HL-60 (cell line): ENCODE measurements around the gene HIPK4.

Experiments
- DNase-seq, 2 experiments: peaks; one replicate each; pipeline ENCODE4 v3.0.0-alpha.2; 2010 to 2020; ENCODE audit warnings: low read depth in 1 of 2, low spot score in 1 of 2
- H3K27ac ChIP-seq: fragments of 250-450 bp; sonication (Bioruptor Pico); replicated peaks from 2 replicates; pipeline ENCODE4 v1.5.1; 2020; ENCODE audit warnings: mild to moderate bottlenecking, moderate library complexity
- H3K27me3 ChIP-seq: fragments of 250-450 bp; sonication (Bioruptor Pico); 2 replicates; pipeline ENCODE4 v1.5.1; 2021; ENCODE audit warnings: mild to moderate bottlenecking, moderate library complexity; ENCODE audit not compliant: insufficient read depth, poor library complexity, severe bottlenecking
- H3K4me3 ChIP-seq: replicated peaks from 2 replicates; pipeline ENCODE4 v1.5.1; 2011; ENCODE audit warnings: mild to moderate bottlenecking, control low read depth, low read length; ENCODE audit not compliant: insufficient read depth
- CTCF ChIP-seq: IDR thresholded peaks from one replicate; pipeline ENCODE4 v1.5.1; 2011; ENCODE audit warnings: low read length, control low read depth, inconsistent platforms; ENCODE audit not compliant: insufficient read depth
- GABPA ChIP-seq: IDR thresholded peaks from 2 replicates; pipeline ENCODE4 v1.6.1; 2012; ENCODE audit warnings: low read depth
- POLR2AphosphoS5 ChIP-seq: IDR thresholded peaks from 2 replicates; pipeline ENCODE4 v1.6.1; 2012; ENCODE audit warnings: low read depth
- REST ChIP-seq: IDR thresholded peaks from 2 replicates; pipeline ENCODE4 v1.6.1; 2012; ENCODE audit warnings: low read depth; ENCODE audit not compliant: insufficient replicate concordance
- SPI1 ChIP-seq: IDR thresholded peaks from 2 replicates; pipeline ENCODE4 v1.6.1; 2012; ENCODE audit warnings: low read depth, mild to moderate bottlenecking, borderline replicate concordance

Gene HIPK4

DNA sequence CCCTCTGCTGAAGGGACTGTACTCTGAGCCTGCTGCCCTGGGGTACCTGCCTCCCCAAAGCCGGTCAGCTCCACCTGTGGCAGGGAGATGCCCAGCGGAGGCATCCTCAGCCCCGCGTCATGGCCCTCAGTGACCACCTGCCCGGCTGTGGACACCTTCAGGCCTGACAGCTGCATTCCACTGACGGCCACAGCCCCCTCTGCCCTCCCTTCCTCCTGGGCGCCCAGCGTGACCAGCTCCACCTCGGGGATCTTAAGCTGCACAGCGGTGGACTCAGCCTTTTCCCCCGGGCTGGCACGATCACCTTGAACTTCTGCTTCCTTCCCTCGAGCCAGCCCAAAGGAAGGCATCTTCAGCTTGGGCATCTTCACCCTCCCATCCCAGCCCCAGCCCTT lies 4.8 kb upstream of the HIPK4 start:
- Histone ChIP-seq H3K27ac (no peak overlapping the region), H3K27me3 (peaks cover 19% of the 10 kb centered on the region), H3K4me3 (no peak overlapping the region)
- DNase-seq, result no peak
- no peak for TF ChIP-seq SPI1
- no peak for TF ChIP-seq GABPA
- no peak for TF ChIP-seq REST
- no peak for TF ChIP-seq POLR2AphosphoS5
- TF ChIP-seq CTCF, result no peak

GRCh38 chr19:40393894-40394815 lies 4.2 kb upstream of the HIPK4 start:
- no peak for DNase-seq
- Histone ChIP-seq H3K27me3 (peaks cover 18% of the 10 kb centered on the region), H3K4me3 (no peak overlapping the region), H3K27ac (no peak overlapping the region)
- TF ChIP-seq GABPA (no peak), SPI1 (no peak), CTCF (no peak), POLR2AphosphoS5 (no peak), REST (no peak)

GRCh38 chr19:40392894-40393517 lies 3.0 kb upstream of the HIPK4 start:
- H3K4me3 ChIP-seq, result no peak overlapping the region
- peak; percentile 40 for TF ChIP-seq CTCF
- TF ChIP-seq REST, result no peak
- peaks cover 6% of the 10 kb centered on the region for H3K27me3 ChIP-seq
- no peak for DNase-seq
- no peak overlapping the region for H3K27ac ChIP-seq
